HepG2 (cell line): ENCODE data around the gene ADAMTS16. TPM values are rescaled to one million over a fixed set of nuclear protein-coding genes. Genes with fewer than 3 reads are reported as not detected.

ENCODE experiments used
- CEBPB ChIP-seq: IDR thresholded peaks from 2 replicates; pipeline ENCODE4 v1.6.1; 2011; ENCODE audit warnings: low read depth, low read length, improper control_type of control experiment, borderline replicate concordance
- FIP1L1 ChIP-seq: fragments of 200-400 bp; formaldehyde crosslinking; IDR thresholded peaks from 2 replicates; pipeline ENCODE4 v1.6.1; 2018; ENCODE audit warnings: low read depth, mild to moderate bottlenecking, low read length, moderate library complexity, borderline replicate concordance; ENCODE audit not compliant: insufficient read depth
- FOXA3 ChIP-seq: IDR thresholded peaks from 2 replicates; pipeline ENCODE4 v1.6.1; 2016; ENCODE audit warnings: missing genetic modification reagents, missing compliant biosample characterization
- GABPA ChIP-seq, 2 experiments: IDR thresholded peaks; 2 replicates each; pipeline ENCODE4 v1.6.1; 2011 to 2016; ENCODE audit warnings: low read depth in 2 of 2, low read length in 1 of 2, missing biosample characterization in 1 of 2, missing genetic modification characterization in 1 of 2
- HMG20B ChIP-seq: conservative IDR thresholded peaks from 2 replicates; pipeline ENCODE4 v1.6.1; 2016; ENCODE audit warnings: missing genetic modification reagents, missing compliant biosample characterization
- KDM2A ChIP-seq: sonication (generic); formaldehyde crosslinking; IDR thresholded peaks from 2 replicates; pipeline ENCODE4 v1.4.0; 2020; ENCODE audit warnings: low read depth, missing genetic modification reagents, borderline replicate concordance
- MTF2 ChIP-seq: sonication (generic); formaldehyde crosslinking; IDR thresholded peaks from 2 replicates; pipeline ENCODE4 v1.5.0; 2020; ENCODE audit warnings: missing genetic modification reagents, borderline replicate concordance
- RELA ChIP-seq: sonication (generic); formaldehyde crosslinking; IDR thresholded peaks from 2 replicates; pipeline ENCODE4 v1.4.0; 2020; ENCODE audit warnings: missing genetic modification reagents
- TGIF2 ChIP-seq: IDR thresholded peaks from 2 replicates; pipeline ENCODE4 v1.6.1; 2016; ENCODE audit warnings: control low read depth, missing compliant biosample characterization
- ZNF205 ChIP-seq: IDR thresholded peaks from 2 replicates; pipeline ENCODE4 v1.6.1; 2018; ENCODE audit warnings: missing biosample characterization, missing genetic modification reagents
- ZNF251 ChIP-seq: sonication (generic); formaldehyde crosslinking; IDR thresholded peaks from 2 replicates; pipeline ENCODE4 v1.9.0; 2021; ENCODE audit warnings: mild to moderate bottlenecking, missing genetic modification reagents
- ZNF33B ChIP-seq: sonication (generic); formaldehyde crosslinking; IDR thresholded peaks from 2 replicates; pipeline ENCODE4 v1.5.1; 2020; ENCODE audit warnings: mild to moderate bottlenecking, missing genetic modification reagents
- ZNF761 ChIP-seq: sonication (generic); formaldehyde crosslinking; conservative IDR thresholded peaks from 2 replicates; pipeline ENCODE4 v1.4.0; 2020; ENCODE audit warnings: mild to moderate bottlenecking, missing genetic modification reagents
- polyA plus RNA-seq, 8 experiments: library from polyadenylated mRNA; depleted of rRNA in 3 of 8; stranded (reverse) in 7 of 8; unstranded in 1 of 8; fragments of >200 nt; fragmentation: Illumina TruSeq in 4 of 8; extraction: Trizol in 4 of 8; gene quantifications; 2 replicates each; pipeline versions ENCODE4 v1.2.1 to v1.2.3, GENCODE V29; 2011 to 2016; ENCODE audit warnings: low read depth in 4 of 8, missing spikeins in 1 of 8, mixed read lengths in 1 of 8; ENCODE audit not compliant: insufficient read depth in 1 of 8
- total RNA-seq, 5 experiments: library from RNA; depleted of rRNA; stranded (reverse); fragments of >200 nt; fragmentation: Illumina TruSeq; extraction: Trizol; gene quantifications; 2 replicates each; pipeline ENCODE4 v1.2.3, GENCODE V29; 2016; ENCODE audit warnings: low read depth in 1 of 5
- TF ChIP-seq, protein P1 (sequence below): sonication (generic); formaldehyde crosslinking; IDR thresholded peaks from 2 replicates; pipeline ENCODE4 v1.4.0; 2020; ENCODE audit warnings: mild to moderate bottlenecking, missing genetic modification reagents
- TF ChIP-seq, protein P2 (sequence below): IDR thresholded peaks from 2 replicates; pipeline ENCODE4 v1.6.1; 2012; ENCODE audit warnings: low read depth, low read length, improper control_type of control experiment
- TF ChIP-seq, protein P3 (sequence below): sonication (generic); formaldehyde crosslinking; IDR thresholded peaks from 2 replicates; pipeline ENCODE4 v1.4.0; 2020; ENCODE audit warnings: missing genetic modification reagents, borderline replicate concordance
- TF ChIP-seq, protein P4 (sequence below): sonication (generic); formaldehyde crosslinking; IDR thresholded peaks from 2 replicates; pipeline ENCODE4 v1.4.0; 2020; ENCODE audit warnings: mild to moderate bottlenecking, missing genetic modification reagents, borderline replicate concordance
- TF ChIP-seq, protein P5 (sequence below): IDR thresholded peaks from 2 replicates; pipeline ENCODE4 v1.6.1; 2016; ENCODE audit warnings: low read depth, control low read depth

Gene ADAMTS16
- total and polyA plus RNA-seq, 2 of the 13 experiments (the other 11 are each of a cell fraction or from before 2014, with no cell fraction given): 0.02 to 0.03 TPM

DNA sequence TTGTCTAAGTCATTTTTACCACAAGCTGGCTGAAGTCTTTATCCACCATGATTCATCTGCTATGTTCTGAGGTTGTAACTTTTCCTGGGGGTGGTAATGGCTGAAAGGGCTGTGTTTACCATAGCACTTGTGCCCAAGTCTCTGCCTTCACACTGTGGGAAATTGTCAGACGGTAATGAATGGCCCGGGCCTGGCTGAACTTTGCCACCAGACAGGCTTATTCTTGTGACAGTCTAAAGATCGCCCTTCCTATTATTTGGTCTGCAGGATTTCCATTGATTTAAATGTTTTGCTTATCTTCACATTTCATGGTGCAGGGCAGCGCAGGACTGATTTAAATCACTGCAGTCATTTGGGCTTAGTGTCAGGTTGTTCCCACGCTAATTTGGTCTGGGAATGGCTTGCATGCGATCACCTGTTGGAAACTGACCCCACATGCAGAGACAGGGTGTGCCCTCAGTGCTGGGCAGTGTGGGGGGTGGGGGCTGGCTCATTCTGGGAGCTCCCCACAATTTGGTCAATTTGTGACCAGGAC is 173.0 kb downstream of the ADAMTS16 start (continued):
- TF ChIP-seq, protein P1, sequence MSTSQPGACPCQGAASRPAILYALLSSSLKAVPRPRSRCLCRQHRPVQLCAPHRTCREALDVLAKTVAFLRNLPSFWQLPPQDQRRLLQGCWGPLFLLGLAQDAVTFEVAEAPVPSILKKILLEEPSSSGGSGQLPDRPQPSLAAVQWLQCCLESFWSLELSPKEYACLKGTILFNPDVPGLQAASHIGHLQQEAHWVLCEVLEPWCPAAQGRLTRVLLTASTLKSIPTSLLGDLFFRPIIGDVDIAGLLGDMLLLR (CRISPR knock-in tag): no peak
- TF ChIP-seq ZNF251 (CRISPR knock-in tag) (no peak), ZNF33B (CRISPR knock-in tag) (no peak), TGIF2 (CRISPR knock-in tag) (no peak), GABPA (IDR thresholded peaks at IDR 0.05; ENCODE audit: low read depth, low read length) (no peak), GABPA (CRISPR knock-in tag; IDR thresholded peaks at IDR 0.05; ENCODE audit: low read depth) (no peak), HMG20B (CRISPR knock-in tag) (peak; percentile 98), ZNF205 (CRISPR knock-in tag) (no peak), MTF2 (no peak), FIP1L1 (no peak), KDM2A (CRISPR knock-in tag) (no peak), RELA (no peak), CEBPB (no peak), FOXA3 (CRISPR knock-in tag) (no peak), ZNF761 (CRISPR knock-in tag) (no peak)
- TF ChIP-seq, protein P2, sequence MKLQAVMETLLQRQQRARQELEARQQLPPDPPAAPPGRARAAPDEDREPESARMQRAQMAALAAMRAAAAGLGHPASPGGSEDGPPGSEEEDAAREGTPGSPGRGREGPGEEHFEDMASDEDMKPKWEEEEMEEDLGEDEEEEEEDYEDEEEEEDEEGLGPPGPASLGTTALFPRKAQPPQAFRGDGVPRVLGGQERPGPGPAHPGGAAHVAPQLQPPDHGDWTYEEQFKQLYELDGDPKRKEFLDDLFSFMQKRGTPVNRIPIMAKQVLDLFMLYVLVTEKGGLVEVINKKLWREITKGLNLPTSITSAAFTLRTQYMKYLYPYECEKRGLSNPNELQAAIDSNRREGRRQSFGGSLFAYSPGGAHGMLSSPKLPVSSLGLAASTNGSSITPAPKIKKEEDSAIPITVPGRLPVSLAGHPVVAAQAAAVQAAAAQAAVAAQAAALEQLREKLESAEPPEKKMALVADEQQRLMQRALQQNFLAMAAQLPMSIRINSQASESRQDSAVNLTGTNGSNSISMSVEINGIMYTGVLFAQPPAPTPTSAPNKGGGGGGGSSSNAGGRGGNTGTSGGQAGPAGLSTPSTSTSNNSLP: 0 out of 2 replicates have a peak, but pooled peaks have one; percentile 43
- TF ChIP-seq, protein P3, sequence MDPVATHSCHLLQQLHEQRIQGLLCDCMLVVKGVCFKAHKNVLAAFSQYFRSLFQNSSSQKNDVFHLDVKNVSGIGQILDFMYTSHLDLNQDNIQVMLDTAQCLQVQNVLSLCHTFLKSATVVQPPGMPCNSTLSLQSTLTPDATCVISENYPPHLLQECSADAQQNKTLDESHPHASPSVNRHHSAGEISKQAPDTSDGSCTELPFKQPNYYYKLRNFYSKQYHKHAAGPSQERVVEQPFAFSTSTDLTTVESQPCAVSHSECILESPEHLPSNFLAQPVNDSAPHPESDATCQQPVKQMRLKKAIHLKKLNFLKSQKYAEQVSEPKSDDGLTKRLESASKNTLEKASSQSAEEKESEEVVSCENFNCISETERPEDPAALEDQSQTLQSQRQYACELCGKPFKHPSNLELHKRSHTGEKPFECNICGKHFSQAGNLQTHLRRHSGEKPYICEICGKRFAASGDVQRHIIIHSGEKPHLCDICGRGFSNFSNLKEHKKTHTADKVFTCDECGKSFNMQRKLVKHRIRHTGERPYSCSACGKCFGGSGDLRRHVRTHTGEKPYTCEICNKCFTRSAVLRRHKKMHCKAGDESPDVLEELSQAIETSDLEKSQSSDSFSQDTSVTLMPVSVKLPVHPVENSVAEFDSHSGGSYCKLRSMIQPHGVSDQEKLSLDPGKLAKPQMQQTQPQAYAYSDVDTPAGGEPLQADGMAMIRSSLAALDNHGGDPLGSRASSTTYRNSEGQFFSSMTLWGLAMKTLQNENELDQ (CRISPR knock-in tag): no peak
- TF ChIP-seq, protein P4, sequence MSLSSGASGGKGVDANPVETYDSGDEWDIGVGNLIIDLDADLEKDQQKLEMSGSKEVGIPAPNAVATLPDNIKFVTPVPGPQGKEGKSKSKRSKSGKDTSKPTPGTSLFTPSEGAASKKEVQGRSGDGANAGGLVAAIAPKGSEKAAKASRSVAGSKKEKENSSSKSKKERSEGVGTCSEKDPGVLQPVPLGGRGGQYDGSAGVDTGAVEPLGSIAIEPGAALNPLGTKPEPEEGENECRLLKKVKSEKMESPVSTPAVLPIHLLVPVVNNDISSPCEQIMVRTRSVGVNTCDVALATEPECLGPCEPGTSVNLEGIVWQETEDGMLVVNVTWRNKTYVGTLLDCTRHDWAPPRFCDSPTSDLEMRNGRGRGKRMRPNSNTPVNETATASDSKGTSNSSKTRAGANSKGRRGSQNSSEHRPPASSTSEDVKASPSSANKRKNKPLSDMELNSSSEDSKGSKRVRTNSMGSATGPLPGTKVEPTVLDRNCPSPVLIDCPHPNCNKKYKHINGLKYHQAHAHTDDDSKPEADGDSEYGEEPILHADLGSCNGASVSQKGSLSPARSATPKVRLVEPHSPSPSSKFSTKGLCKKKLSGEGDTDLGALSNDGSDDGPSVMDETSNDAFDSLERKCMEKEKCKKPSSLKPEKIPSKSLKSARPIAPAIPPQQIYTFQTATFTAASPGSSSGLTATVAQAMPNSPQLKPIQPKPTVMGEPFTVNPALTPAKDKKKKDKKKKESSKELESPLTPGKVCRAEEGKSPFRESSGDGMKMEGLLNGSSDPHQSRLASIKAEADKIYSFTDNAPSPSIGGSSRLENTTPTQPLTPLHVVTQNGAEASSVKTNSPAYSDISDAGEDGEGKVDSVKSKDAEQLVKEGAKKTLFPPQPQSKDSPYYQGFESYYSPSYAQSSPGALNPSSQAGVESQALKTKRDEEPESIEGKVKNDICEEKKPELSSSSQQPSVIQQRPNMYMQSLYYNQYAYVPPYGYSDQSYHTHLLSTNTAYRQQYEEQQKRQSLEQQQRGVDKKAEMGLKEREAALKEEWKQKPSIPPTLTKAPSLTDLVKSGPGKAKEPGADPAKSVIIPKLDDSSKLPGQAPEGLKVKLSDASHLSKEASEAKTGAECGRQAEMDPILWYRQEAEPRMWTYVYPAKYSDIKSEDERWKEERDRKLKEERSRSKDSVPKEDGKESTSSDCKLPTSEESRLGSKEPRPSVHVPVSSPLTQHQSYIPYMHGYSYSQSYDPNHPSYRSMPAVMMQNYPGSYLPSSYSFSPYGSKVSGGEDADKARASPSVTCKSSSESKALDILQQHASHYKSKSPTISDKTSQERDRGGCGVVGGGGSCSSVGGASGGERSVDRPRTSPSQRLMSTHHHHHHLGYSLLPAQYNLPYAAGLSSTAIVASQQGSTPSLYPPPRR (CRISPR knock-in tag): peak; percentile 69; the same call in 1 of the 2 replicates
- TF ChIP-seq, protein P5, sequence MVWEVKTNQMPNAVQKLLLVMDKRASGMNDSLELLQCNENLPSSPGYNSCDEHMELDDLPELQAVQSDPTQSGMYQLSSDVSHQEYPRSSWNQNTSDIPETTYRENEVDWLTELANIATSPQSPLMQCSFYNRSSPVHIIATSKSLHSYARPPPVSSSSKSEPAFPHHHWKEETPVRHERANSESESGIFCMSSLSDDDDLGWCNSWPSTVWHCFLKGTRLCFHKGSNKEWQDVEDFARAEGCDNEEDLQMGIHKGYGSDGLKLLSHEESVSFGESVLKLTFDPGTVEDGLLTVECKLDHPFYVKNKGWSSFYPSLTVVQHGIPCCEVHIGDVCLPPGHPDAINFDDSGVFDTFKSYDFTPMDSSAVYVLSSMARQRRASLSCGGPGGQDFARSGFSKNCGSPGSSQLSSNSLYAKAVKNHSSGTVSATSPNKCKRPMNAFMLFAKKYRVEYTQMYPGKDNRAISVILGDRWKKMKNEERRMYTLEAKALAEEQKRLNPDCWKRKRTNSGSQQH (CRISPR knock-in tag): no peak
